Measurements from ENCODE around the gene TMX1. TPM values are rescaled to one million over a fixed set of nuclear protein-coding genes. Genes with fewer than 3 reads are reported as not detected.

TMX1 gene
- total RNA-seq, 1 experiment from 2014 or later: 56.6 TPM

DNA sequence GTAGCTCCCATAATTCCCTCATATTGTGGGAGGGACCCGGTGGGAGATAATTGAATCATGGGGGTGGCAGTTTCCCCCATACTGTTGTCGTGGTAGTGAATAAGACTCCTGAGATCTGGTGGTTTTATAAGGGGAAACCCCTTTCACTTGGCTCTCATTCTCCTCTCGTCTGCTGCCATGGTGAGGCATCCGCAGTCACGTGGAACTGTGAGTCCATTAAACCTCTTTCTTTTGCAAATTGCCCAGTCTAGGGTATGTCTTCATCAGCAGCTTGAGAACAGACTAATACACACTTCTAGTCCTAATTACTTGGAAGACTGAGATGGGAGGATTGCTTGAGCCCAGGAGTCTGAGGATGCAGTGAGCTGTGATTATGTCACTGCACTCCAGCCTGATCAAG lies 64.4 kb downstream of the TMX1 start:
- H3K4me1 ChIP-seq (ENCODE audit: insufficient read depth, low read length): peaks cover 31% of the 10 kb centered on the region
- H3K27ac ChIP-seq (ENCODE audit: low read length): peak overlapping the region; percentile 33
- no peak overlapping the region for H2AFZ ChIP-seq (ENCODE audit: low read length)
- no peaks in the 10 kb centered on the region for H4K20me1 ChIP-seq (ENCODE audit: low read length)
- TF ChIP-seq, protein P1, sequence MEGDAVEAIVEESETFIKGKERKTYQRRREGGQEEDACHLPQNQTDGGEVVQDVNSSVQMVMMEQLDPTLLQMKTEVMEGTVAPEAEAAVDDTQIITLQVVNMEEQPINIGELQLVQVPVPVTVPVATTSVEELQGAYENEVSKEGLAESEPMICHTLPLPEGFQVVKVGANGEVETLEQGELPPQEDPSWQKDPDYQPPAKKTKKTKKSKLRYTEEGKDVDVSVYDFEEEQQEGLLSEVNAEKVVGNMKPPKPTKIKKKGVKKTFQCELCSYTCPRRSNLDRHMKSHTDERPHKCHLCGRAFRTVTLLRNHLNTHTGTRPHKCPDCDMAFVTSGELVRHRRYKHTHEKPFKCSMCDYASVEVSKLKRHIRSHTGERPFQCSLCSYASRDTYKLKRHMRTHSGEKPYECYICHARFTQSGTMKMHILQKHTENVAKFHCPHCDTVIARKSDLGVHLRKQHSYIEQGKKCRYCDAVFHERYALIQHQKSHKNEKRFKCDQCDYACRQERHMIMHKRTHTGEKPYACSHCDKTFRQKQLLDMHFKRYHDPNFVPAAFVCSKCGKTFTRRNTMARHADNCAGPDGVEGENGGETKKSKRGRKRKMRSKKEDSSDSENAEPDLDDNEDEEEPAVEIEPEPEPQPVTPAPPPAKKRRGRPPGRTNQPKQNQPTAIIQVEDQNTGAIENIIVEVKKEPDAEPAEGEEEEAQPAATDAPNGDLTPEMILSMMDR (conservative IDR thresholded peaks at IDR 0.05; ENCODE audit: low read depth, low read length): no peak
- no peak for TF ChIP-seq EZH2phosphoT487 (IDR thresholded peaks at IDR 0.05; ENCODE audit: borderline replicate concordance, low read length)
- TF ChIP-seq EZH2 (IDR thresholded peaks at IDR 0.05; ENCODE audit: low read length, unreplicated experiment): no peak
- no peak overlapping the region for H3K9ac ChIP-seq (ENCODE audit: low read length)
- POLR2A ChIA-PET (ENCODE audit: unreplicated experiment): no interaction called here
- intact Hi-C loops (cut with micrococcal nuclease): no loop called here
- H3K4me3 ChIP-seq (ENCODE audit: low read length): no peak overlapping the region
- DNase-seq: no peak
- no TSS peak for BruUV-seq (replicated peaks)
- no peaks in the 10 kb centered on the region for H3F3A ChIP-seq (ENCODE audit: low read length, unreplicated experiment)
- no peaks in the 10 kb centered on the region for H3K9me2 ChIP-seq (replicated peaks; ENCODE audit: low read length)
- H3K4me2 ChIP-seq (ENCODE audit: low read length): peak overlapping the region; percentile 34
- H3K36me3 ChIP-seq (ENCODE audit: low read depth, low read length): no peaks in the 10 kb centered on the region
- CTCF ChIA-PET: interaction anchor here (0.6 kb wide), 1 partner anchor 671 kb away, joined by 3 read pairs; no protein-coding TSS in a partner anchor
- no peaks in the 10 kb centered on the region for H3K27me3 ChIP-seq (ENCODE audit: low read length)
- no peak for ATAC-seq
- H3K9me3 ChIP-seq (ENCODE audit: low read length): no peaks in the 10 kb centered on the region
- no peaks in the 10 kb centered on the region for H3K79me2 ChIP-seq (ENCODE audit: low read length)

DNA sequence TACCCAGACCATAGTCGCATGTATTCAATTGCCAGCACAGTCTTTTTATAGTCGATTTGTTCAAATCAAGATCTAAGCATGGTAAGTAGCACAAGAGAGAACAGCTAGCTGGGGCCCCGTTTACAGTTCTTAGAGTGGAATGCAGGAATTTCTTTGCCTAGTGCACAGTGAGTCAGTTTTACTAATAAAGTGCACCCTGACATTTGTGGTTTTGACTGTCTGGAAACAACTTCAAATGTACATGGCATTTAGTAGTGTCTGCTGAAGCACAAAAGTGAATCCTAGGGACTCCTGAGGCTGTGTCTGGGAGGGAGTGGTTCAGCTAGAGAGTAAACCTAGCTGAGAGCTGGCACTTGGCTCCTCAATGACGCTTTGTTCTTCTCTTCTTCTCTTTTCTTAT lies 64.9 kb downstream of the TMX1 start:
- ChIA-PET CTCF (no interaction called here), POLR2A (ENCODE audit: unreplicated experiment) (interaction anchor here (0.5 to 0.6 kb wide), 2 partner anchors 9 to 33 kb away, joined by 3 to 4 read pairs; no protein-coding TSS in a partner anchor)
- Histone ChIP-seq H3K27me3 (ENCODE audit: low read length) (no peaks in the 10 kb centered on the region), H3K9me2 (replicated peaks; ENCODE audit: low read length) (no peaks in the 10 kb centered on the region), H3K79me2 (ENCODE audit: low read length) (no peaks in the 10 kb centered on the region), H3K9ac (ENCODE audit: low read length) (no peak overlapping the region), H4K20me1 (ENCODE audit: low read length) (no peaks in the 10 kb centered on the region), H3K4me2 (ENCODE audit: low read length) (peak overlapping the region; percentile 34), H3K36me3 (ENCODE audit: low read depth, low read length) (no peaks in the 10 kb centered on the region), H3K4me3 (ENCODE audit: low read length) (no peak overlapping the region), H2AFZ (ENCODE audit: low read length) (no peak overlapping the region), H3K27ac (ENCODE audit: low read length) (peak overlapping the region; percentile 42), H3K4me1 (ENCODE audit: insufficient read depth, low read length) (peaks cover 31% of the 10 kb centered on the region), H3K9me3 (ENCODE audit: low read length) (no peaks in the 10 kb centered on the region), H3F3A (ENCODE audit: low read length, unreplicated experiment) (no peaks in the 10 kb centered on the region)
- no TSS peak for BruUV-seq (replicated peaks)
- DNase-seq: peak; percentile 95
- intact Hi-C loops (cut with micrococcal nuclease): loop anchor here (5.0 kb wide), 1 partner anchor 227 kb away; no protein-coding TSS in a partner anchor
- TF ChIP-seq, protein P1 (conservative IDR thresholded peaks at IDR 0.05; ENCODE audit: low read depth, low read length): no peak
- TF ChIP-seq EZH2 (IDR thresholded peaks at IDR 0.05; ENCODE audit: low read length, unreplicated experiment) (no peak), EZH2phosphoT487 (IDR thresholded peaks at IDR 0.05; ENCODE audit: borderline replicate concordance, low read length) (no peak)
- ATAC-seq: peak; percentile 97

GRCh38 chr14:51305751-51306150 lies 65.7 kb downstream of the TMX1 start:
- Histone ChIP-seq H3F3A (ENCODE audit: low read length, unreplicated experiment) (no peaks in the 10 kb centered on the region), H3K4me2 (ENCODE audit: low read length) (no peak overlapping the region), H3K9ac (ENCODE audit: low read length) (no peak overlapping the region), H4K20me1 (ENCODE audit: low read length) (no peaks in the 10 kb centered on the region), H2AFZ (ENCODE audit: low read length) (no peak overlapping the region), H3K36me3 (ENCODE audit: low read depth, low read length) (no peaks in the 10 kb centered on the region), H3K9me3 (ENCODE audit: low read length) (no peaks in the 10 kb centered on the region), H3K4me1 (ENCODE audit: insufficient read depth, low read length) (peaks cover 31% of the 10 kb centered on the region), H3K27me3 (ENCODE audit: low read length) (no peaks in the 10 kb centered on the region), H3K27ac (ENCODE audit: low read length) (peak overlapping the region; percentile 42; the same call in 1 of the 2 replicates), H3K79me2 (ENCODE audit: low read length) (no peaks in the 10 kb centered on the region), H3K4me3 (ENCODE audit: low read length) (no peak overlapping the region), H3K9me2 (replicated peaks; ENCODE audit: low read length) (no peaks in the 10 kb centered on the region)
- DNase-seq (no peak), ATAC-seq (no peak)
- BruUV-seq (replicated peaks): no TSS peak
- POLR2A ChIA-PET (ENCODE audit: unreplicated experiment): no interaction called here
- intact Hi-C loops (cut with micrococcal nuclease): loop anchor here (5.0 kb wide), 1 partner anchor 227 kb away; no protein-coding TSS in a partner anchor
- CTCF ChIA-PET: no interaction called here
- TF ChIP-seq EZH2 (IDR thresholded peaks at IDR 0.05; ENCODE audit: low read length, unreplicated experiment) (no peak), EZH2phosphoT487 (IDR thresholded peaks at IDR 0.05; ENCODE audit: borderline replicate concordance, low read length) (no peak)
- TF ChIP-seq, protein P1 (conservative IDR thresholded peaks at IDR 0.05; ENCODE audit: low read depth, low read length): no peak
